ENCODE results near the gene PRR22. TPM values are rescaled to one million over a fixed set of nuclear protein-coding genes. Genes with fewer than 3 reads are reported as not detected.

The PRR22 gene
- 0.13 and 1.2 TPM in 2 replicates for total RNA-seq
- 2.9 and 5.5 TPM in 2 replicates for polyA plus RNA-seq

DNA sequence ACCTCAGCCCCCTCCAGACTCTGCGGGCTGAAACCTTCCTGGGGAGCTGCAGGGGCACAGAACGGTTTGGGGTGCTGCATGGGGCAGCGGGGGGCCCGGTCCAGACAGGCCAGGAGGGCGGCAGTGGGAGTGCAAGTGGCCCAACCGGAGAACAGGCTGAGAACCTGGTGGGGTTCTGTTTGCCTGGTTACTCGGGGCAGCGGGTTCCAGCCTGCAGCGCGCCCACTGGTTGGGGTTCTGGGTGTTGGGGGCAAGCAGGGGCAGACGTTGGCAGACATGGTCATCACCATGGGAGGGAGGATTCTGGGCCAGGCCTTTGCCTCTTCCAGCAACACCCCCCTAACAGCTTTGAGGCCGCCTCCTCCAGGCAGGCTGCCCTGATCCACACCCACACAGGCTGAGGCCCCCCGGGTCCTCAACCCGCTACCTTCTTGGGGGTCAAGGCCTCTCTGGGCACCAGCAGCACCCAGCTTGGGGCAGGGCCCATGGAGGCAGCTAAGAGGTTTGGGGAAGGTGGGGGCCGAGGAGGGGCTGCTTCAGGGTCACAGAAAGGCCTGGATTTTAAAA lies at the start of gene PRR22:
Gene PRR22, minus strand, starts transcription at position 166 of the 567 bp plus-strand sequence. Its CDS starts 86 bp downstream, at position 80.
- no peak within 1 kb of the TSS for H2AFZ ChIP-seq
- H3K79me2 ChIP-seq = no peaks in the 10 kb centered on the region
- H3K9me2 ChIP-seq (replicated peaks; ENCODE audit: insufficient read depth) = no peaks in the 10 kb centered on the region
- H3K9me3 ChIP-seq (ENCODE audit: low read depth) = no peaks in the 10 kb centered on the region
- no peak within 1 kb of the TSS for H3K4me2 ChIP-seq
- WGBS (ENCODE audit: low lambda C conversion rate, missing lambda C conversion rate) = 97% methylated on average over 11 of the region's 15 CpGs
- DNase-seq (ENCODE audit: low spot score) = no peak
- no peak within 1 kb of the TSS for H3K4me3 ChIP-seq
- no peaks in the 10 kb centered on the region for H3K27me3 ChIP-seq
- TF ChIP-seq EZH2phosphoT487 (IDR thresholded peaks at IDR 0.05; ENCODE audit: low read depth, severe bottlenecking, unreplicated experiment) (no peak), EZH2 (IDR thresholded peaks at IDR 0.05; ENCODE audit: borderline replicate concordance) (no peak)
- TF ChIP-seq, protein P1, sequence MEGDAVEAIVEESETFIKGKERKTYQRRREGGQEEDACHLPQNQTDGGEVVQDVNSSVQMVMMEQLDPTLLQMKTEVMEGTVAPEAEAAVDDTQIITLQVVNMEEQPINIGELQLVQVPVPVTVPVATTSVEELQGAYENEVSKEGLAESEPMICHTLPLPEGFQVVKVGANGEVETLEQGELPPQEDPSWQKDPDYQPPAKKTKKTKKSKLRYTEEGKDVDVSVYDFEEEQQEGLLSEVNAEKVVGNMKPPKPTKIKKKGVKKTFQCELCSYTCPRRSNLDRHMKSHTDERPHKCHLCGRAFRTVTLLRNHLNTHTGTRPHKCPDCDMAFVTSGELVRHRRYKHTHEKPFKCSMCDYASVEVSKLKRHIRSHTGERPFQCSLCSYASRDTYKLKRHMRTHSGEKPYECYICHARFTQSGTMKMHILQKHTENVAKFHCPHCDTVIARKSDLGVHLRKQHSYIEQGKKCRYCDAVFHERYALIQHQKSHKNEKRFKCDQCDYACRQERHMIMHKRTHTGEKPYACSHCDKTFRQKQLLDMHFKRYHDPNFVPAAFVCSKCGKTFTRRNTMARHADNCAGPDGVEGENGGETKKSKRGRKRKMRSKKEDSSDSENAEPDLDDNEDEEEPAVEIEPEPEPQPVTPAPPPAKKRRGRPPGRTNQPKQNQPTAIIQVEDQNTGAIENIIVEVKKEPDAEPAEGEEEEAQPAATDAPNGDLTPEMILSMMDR (IDR thresholded peaks at IDR 0.05; ENCODE audit: poor library complexity) = no peak
- no peaks in the 10 kb centered on the region for H3K36me3 ChIP-seq (replicated peaks; ENCODE audit: insufficient read depth, low read depth)
- H4K20me1 ChIP-seq (ENCODE audit: insufficient read depth, poor library complexity, severe bottlenecking) = no peaks in the 10 kb centered on the region
- no peak within 1 kb of the TSS for H3K27ac ChIP-seq
- H3K4me1 ChIP-seq (ENCODE audit: insufficient read depth) = no peaks in the 10 kb centered on the region

DNA sequence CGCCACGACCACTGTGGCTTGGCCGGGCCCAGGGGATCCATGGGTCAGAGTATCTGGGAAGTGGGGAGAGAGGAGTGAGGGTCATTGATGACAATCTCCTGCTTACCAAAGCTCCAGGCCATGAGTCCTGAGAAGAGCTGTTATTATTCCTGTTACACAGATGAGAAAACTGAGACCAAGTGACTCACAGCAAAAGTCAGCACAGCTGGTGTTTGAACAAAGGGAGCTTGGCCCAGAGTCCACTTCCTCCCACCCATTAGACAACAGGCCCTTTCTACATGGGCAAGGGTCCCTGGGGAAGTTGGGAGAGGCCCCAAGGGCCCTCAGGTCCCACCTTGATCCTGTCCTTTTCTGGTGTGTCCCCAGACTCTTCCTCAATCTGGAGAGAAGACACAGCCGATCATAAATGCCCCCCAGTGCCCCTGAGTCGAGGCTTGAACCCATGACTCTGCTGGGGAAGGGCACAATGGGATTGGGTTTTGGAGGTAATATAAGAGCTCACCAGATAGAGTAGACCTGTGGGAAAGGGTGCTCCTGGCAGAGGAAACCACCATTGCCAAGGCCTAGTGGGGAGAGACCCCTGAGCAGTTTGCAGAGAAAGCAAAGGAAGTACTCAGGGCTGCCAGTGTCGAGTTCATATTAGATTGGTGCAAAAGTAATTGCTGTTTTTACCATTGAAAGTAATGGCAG lies 48.1 kb upstream of the PRR22 start:
- Histone ChIP-seq H3K4me2 (no peak overlapping the region), H4K20me1 (ENCODE audit: insufficient read depth, poor library complexity, severe bottlenecking) (no peaks in the 10 kb centered on the region), H3K79me2 (no peaks in the 10 kb centered on the region), H3K4me1 (ENCODE audit: insufficient read depth) (peaks cover 16% of the 10 kb centered on the region), H3K27ac (no peak overlapping the region), H3K27me3 (no peaks in the 10 kb centered on the region), H2AFZ (no peak overlapping the region), H3K36me3 (replicated peaks; ENCODE audit: insufficient read depth, low read depth) (no peaks in the 10 kb centered on the region), H3K4me3 (no peak overlapping the region), H3K9me3 (ENCODE audit: low read depth) (no peaks in the 10 kb centered on the region), H3K9me2 (replicated peaks; ENCODE audit: insufficient read depth) (no peaks in the 10 kb centered on the region)
- 95% methylated on average over 6 of the region's 6 CpGs for WGBS (ENCODE audit: low lambda C conversion rate, missing lambda C conversion rate)
- no peak for DNase-seq (ENCODE audit: low spot score)
- TF ChIP-seq EZH2phosphoT487 (IDR thresholded peaks at IDR 0.05; ENCODE audit: low read depth, severe bottlenecking, unreplicated experiment) = no peak
- TF ChIP-seq, protein P1 (IDR thresholded peaks at IDR 0.05; ENCODE audit: poor library complexity) = no peak
- TF ChIP-seq EZH2 (IDR thresholded peaks at IDR 0.05; ENCODE audit: borderline replicate concordance) = no peak

GRCh38 chr19:5832061-5832460 lies 47.5 kb upstream of the PRR22 start:
- H2AFZ ChIP-seq = no peak overlapping the region
- H3K9me3 ChIP-seq (ENCODE audit: low read depth) = no peaks in the 10 kb centered on the region
- no peaks in the 10 kb centered on the region for H3K27me3 ChIP-seq
- no peaks in the 10 kb centered on the region for H4K20me1 ChIP-seq (ENCODE audit: insufficient read depth, poor library complexity, severe bottlenecking)
- H3K4me3 ChIP-seq = no peak overlapping the region
- H3K36me3 ChIP-seq (replicated peaks; ENCODE audit: insufficient read depth, low read depth) = no peaks in the 10 kb centered on the region
- no peaks in the 10 kb centered on the region for H3K9me2 ChIP-seq (replicated peaks; ENCODE audit: insufficient read depth)
- no peak overlapping the region for H3K27ac ChIP-seq
- no peak overlapping the region for H3K4me2 ChIP-seq
- peaks cover 18% of the 10 kb centered on the region for H3K4me1 ChIP-seq (ENCODE audit: insufficient read depth)
- DNase-seq (ENCODE audit: low spot score) = no peak
- no peaks in the 10 kb centered on the region for H3K79me2 ChIP-seq
- TF ChIP-seq EZH2phosphoT487 (IDR thresholded peaks at IDR 0.05; ENCODE audit: low read depth, severe bottlenecking, unreplicated experiment) (no peak), EZH2 (IDR thresholded peaks at IDR 0.05; ENCODE audit: borderline replicate concordance) (no peak)
- TF ChIP-seq, protein P1 (IDR thresholded peaks at IDR 0.05; ENCODE audit: poor library complexity) = no peak
- WGBS (ENCODE audit: low lambda C conversion rate, missing lambda C conversion rate) = 93% methylated on average over 22 of the region's 22 CpGs

Data from hepatocyte (in vitro differentiated cells).